ENCODE results near the gene GNG10. TPM values are rescaled to one million over a fixed set of nuclear protein-coding genes. Genes with fewer than 3 reads are reported as not detected.

Gene GNG10
- total and polyA plus RNA-seq, 9 of the 15 experiments (the other 6 are each of a cell fraction or from before 2014, with no cell fraction given) = 13.1 to 37.8 (median 28.4) TPM

GRCh38 chr9:111637421-111637950 is 23.9 kb upstream of the GNG10 start (continued):
- no peak for TF ChIP-seq CHD7 (IDR thresholded peaks at IDR 0.05; ENCODE audit: low read depth, low read length)
- peak; percentile 90 for TF ChIP-seq TFE3 (CRISPR knock-in tag; IDR thresholded peaks at IDR 0.05)
- peak; percentile 5 for TF ChIP-seq MEIS2 (IDR thresholded peaks at IDR 0.05; ENCODE audit: partially characterized antibody)
- no peak for TF ChIP-seq SIN3B (IDR thresholded peaks at IDR 0.05; ENCODE audit: low read depth)
- TF ChIP-seq PATZ1 (CRISPR knock-in tag; IDR thresholded peaks at IDR 0.05; ENCODE audit: borderline replicate concordance) = no peak
- 0 out of 2 replicates have a peak, but pooled peaks have one; percentile 12 for TF ChIP-seq ARID1B (IDR thresholded peaks at IDR 0.05)
- TF ChIP-seq C11orf30 (IDR thresholded peaks at IDR 0.05; ENCODE audit: low read depth) = peak; percentile 41

Measured in K562 (cell line).